Neuronal stem cell (in vitro differentiated cells): ENCODE results near the gene EMC10.

Source experiments
- DNase-seq: peaks from one replicate; pipeline ENCODE4 v3.0.0-alpha.2; 2013; ENCODE audit warnings: low spot score
- H2AFZ ChIP-seq: one replicate; pipeline ENCODE4 v1.6.1; 2013; ENCODE audit warnings: mild to moderate bottlenecking, low read length, inconsistent platforms
- H2AK5ac ChIP-seq: 2 replicates; pipeline ENCODE4 v1.6.1; 2013; ENCODE audit warnings: low read depth, mild to moderate bottlenecking, inconsistent platforms, low read length, moderate library complexity, mixed read lengths
- H2BK120ac ChIP-seq: 2 replicates; pipeline ENCODE4 v1.6.1; 2013; ENCODE audit warnings: low read depth, mild to moderate bottlenecking, inconsistent platforms, low read length, moderate library complexity, mixed read lengths
- H2BK12ac ChIP-seq: one replicate; pipeline ENCODE4 v1.6.1; 2013; ENCODE audit warnings: low read length, inconsistent platforms
- H2BK15ac ChIP-seq: 2 replicates; pipeline ENCODE4 v1.6.1; 2013; ENCODE audit warnings: mild to moderate bottlenecking, low read length, inconsistent platforms, mixed read lengths
- H2BK5ac ChIP-seq: one replicate; pipeline ENCODE4 v1.6.1; 2013; ENCODE audit warnings: inconsistent platforms, mild to moderate bottlenecking, low read length, moderate library complexity
- H3K14ac ChIP-seq: one replicate; pipeline ENCODE4 v1.6.1; 2013; ENCODE audit warnings: low read length, inconsistent platforms
- H3K18ac ChIP-seq: 2 replicates; pipeline ENCODE4 v1.6.1; 2013; ENCODE audit warnings: low read length, inconsistent platforms
- H3K23ac ChIP-seq: 2 replicates; pipeline ENCODE4 v1.6.1; 2013; ENCODE audit warnings: low read depth, mild to moderate bottlenecking, mixed read lengths, low read length, inconsistent platforms; ENCODE audit not compliant: poor library complexity
- H3K27ac ChIP-seq: replicated peaks from 3 replicates; pipeline ENCODE4 v1.5.1; 2013; ENCODE audit warnings: low read length, inconsistent platforms
- H3K27me3 ChIP-seq, 3 experiments: 2 replicates each; pipeline ENCODE4 v1.6.1; 2013; ENCODE audit warnings: low read length in 3 of 3, mild to moderate bottlenecking in 2 of 3, inconsistent platforms in 1 of 3, low read depth in 1 of 3, mixed read lengths in 1 of 3, moderate library complexity in 1 of 3; ENCODE audit not compliant: control insufficient read depth in 3 of 3, insufficient read depth in 3 of 3
- H3K36me3 ChIP-seq, 2 donors: replicated peaks in 1 of 2; 2 replicates each; pipeline ENCODE4 v1.6.1; 2013; ENCODE audit warnings: low read length in 2 of 2; ENCODE audit not compliant: control insufficient read depth in 2 of 2, insufficient read depth in 2 of 2
- H3K4ac ChIP-seq: 2 replicates; pipeline ENCODE4 v1.6.1; 2013; ENCODE audit warnings: inconsistent platforms, mild to moderate bottlenecking, low read length, moderate library complexity
- H3K4me1 ChIP-seq, 2 donors: 1 replicate in 1 of 2; 2 replicates in 1 of 2; pipeline ENCODE4 v1.6.1; 2013; ENCODE audit warnings: low read length in 2 of 2, low read depth in 1 of 2; ENCODE audit not compliant: control insufficient read depth in 2 of 2, insufficient read depth in 1 of 2
- H3K4me2 ChIP-seq: one replicate; pipeline ENCODE4 v1.6.1; 2013; ENCODE audit warnings: mild to moderate bottlenecking, low read length, inconsistent platforms; ENCODE audit not compliant: insufficient read depth, poor library complexity, severe bottlenecking
- H3K4me3 ChIP-seq, 2 donors: 2 replicates each; pipeline ENCODE4 v1.5.1; 2013; ENCODE audit warnings: low read length in 2 of 2, mild to moderate bottlenecking in 2 of 2, inconsistent platforms in 1 of 2, moderate library complexity in 1 of 2
- H3K79me1 ChIP-seq: one replicate; pipeline ENCODE4 v1.6.1; 2013; ENCODE audit warnings: low read depth, mild to moderate bottlenecking, inconsistent platforms, low read length, moderate library complexity
- H3K9ac ChIP-seq: one replicate; pipeline ENCODE4 v1.6.1; 2013; ENCODE audit warnings: mild to moderate bottlenecking, low read depth, low read length, inconsistent platforms; ENCODE audit not compliant: poor library complexity
- H3K9me3 ChIP-seq, 2 donors: replicated peaks in 1 of 2; 2 replicates each; pipeline versions ENCODE3 to v1.6.1; 2013; ENCODE audit warnings: low read length in 2 of 2, mild to moderate bottlenecking in 2 of 2, inconsistent platforms in 1 of 2, low read depth in 1 of 2, mixed read lengths in 1 of 2, moderate library complexity in 1 of 2; ENCODE audit not compliant: control insufficient read depth in 2 of 2, insufficient read depth in 1 of 2
- H4K8ac ChIP-seq: one replicate; pipeline ENCODE4 v1.6.1; 2013; ENCODE audit warnings: low read depth, mild to moderate bottlenecking, inconsistent platforms, low read length, moderate library complexity
- H4K91ac ChIP-seq: one replicate; pipeline ENCODE4 v1.6.1; 2013; ENCODE audit warnings: low read length, low read depth, mild to moderate bottlenecking, inconsistent platforms; ENCODE audit not compliant: poor library complexity
- WGBS, 2 donors: extraction: QIAGEN DNeasy Blood & Tissue Kit; methylation state at CpG; one replicate each; pipeline ENCODE4 v1.1.7; 2013; ENCODE audit warnings: missing lambda C conversion rate in 2 of 2, mixed read lengths in 1 of 2; ENCODE audit not compliant: insufficient read length in 2 of 2, insufficient replicate concordance in 1 of 2; ENCODE audit errors: extremely low coverage in 2 of 2; 5-methylcytosine and 5-hydroxymethylcytosine counted together

Gene EMC10

GRCh38 chr19:50512112-50512998 is 36.0 kb downstream of the EMC10 start:
- Histone ChIP-seq H3K79me1 (no peaks in the 10 kb centered on the region), H2BK15ac (peak overlapping the region; percentile 39), H2AK5ac (peak overlapping the region; percentile 99), H3K9me3 (no peaks in the 10 kb centered on the region), H4K8ac (no peak overlapping the region), H4K91ac (peak overlapping the region; percentile 53), H3K4ac (no peak overlapping the region), H3K14ac (no peak overlapping the region), H3K27me3 (no peaks in the 10 kb centered on the region), H3K4me2 (peak overlapping the region; percentile 18), H3K4me3 (peak overlapping the region in 1 of 2 donors; percentile 57), H3K27ac (no peak overlapping the region), H3K18ac (peak overlapping the region; percentile 91), H3K4me1 (peaks cover 26 to 46% of the 10 kb centered on the region in 2 donors), H2BK12ac (no peak overlapping the region), H3K23ac (peak overlapping the region; percentile 73), H2AFZ (no peak overlapping the region), H2BK5ac (peak overlapping the region; percentile 93), H3K36me3 (peaks cover 4 to 15% of the 10 kb centered on the region in 2 donors), H3K9ac (no peak overlapping the region), H2BK120ac (no peak overlapping the region)
- no CpG with 5 or more reads among the region's 36 CpGs for WGBS, 2 donors
- DNase-seq = no peak

- Histone ChIP-seq H2BK15ac (no peak overlapping the region), H3K23ac (peak overlapping the region; percentile 85), H3K27ac (no peak overlapping the region), H2AK5ac (peak overlapping the region; percentile 94), H3K79me1 (peaks cover 7% of the 10 kb centered on the region), H3K18ac (peak overlapping the region; percentile 5), H3K9ac (peak overlapping the region; percentile 60), H2AFZ (no peak overlapping the region), H2BK120ac (peak overlapping the region; percentile 28), H3K4me2 (no peak overlapping the region), H3K4me3 (no peak overlapping the region), H3K4me1 (peaks cover 26 to 46% of the 10 kb centered on the region in 2 donors), H4K8ac (no peak overlapping the region), H3K27me3 (no peaks in the 10 kb centered on the region), H2BK12ac (no peak overlapping the region), H3K36me3 (peaks cover 12 to 23% of the 10 kb centered on the region in 2 donors), H3K9me3 (peaks cover 0 to 2% of the 10 kb centered on the region in 2 donors), H3K14ac (no peak overlapping the region), H2BK5ac (peak overlapping the region; percentile 93), H4K91ac (no peak overlapping the region), H3K4ac (no peak overlapping the region)
- DNase-seq = no peak
- no CpG with 5 or more reads among the region's 12 CpGs for WGBS, 2 donors
Measured at GRCh38 chr19:50512999-50513745, 36.9 kb downstream of the EMC10 start.

GRCh38 chr19:50513746-50514345 is 37.5 kb downstream of the EMC10 start, which contains the start of gene ASPDH:
TSS of gene ASPDH (minus strand) at chr19:50513913. CDS start at chr19:50513823, 90 bp downstream.
- DNase-seq = no peak
- H3K9ac ChIP-seq = peak within 1 kb of the TSS; percentile 60
- H3K27ac ChIP-seq = peak within 1 kb of the TSS; percentile 10
- no peak within 1 kb of the TSS for H3K4ac ChIP-seq
- no peaks in the 10 kb centered on the region for H3K27me3 ChIP-seq
- H3K4me2 ChIP-seq = no peak within 1 kb of the TSS
- H4K91ac ChIP-seq = no peak within 1 kb of the TSS
- H3K9me3 ChIP-seq = peaks cover 0 to 7% of the 10 kb centered on the region in 2 donors
- H2AFZ ChIP-seq = no peak within 1 kb of the TSS
- no CpG with 5 or more reads among the region's 22 CpGs for WGBS, 2 donors
- peak within 1 kb of the TSS; percentile 61 for H2BK120ac ChIP-seq
- H2AK5ac ChIP-seq = peak within 1 kb of the TSS; percentile 99
- H3K79me1 ChIP-seq = peaks cover 13% of the 10 kb centered on the region
- H4K8ac ChIP-seq = peak within 1 kb of the TSS; percentile 48
- peak within 1 kb of the TSS; percentile 93 for H2BK5ac ChIP-seq
- peaks cover 26 to 41% of the 10 kb centered on the region in 2 donors for H3K4me1 ChIP-seq
- H3K18ac ChIP-seq = peak within 1 kb of the TSS; percentile 94
- H3K14ac ChIP-seq = peak within 1 kb of the TSS; percentile 75
- H3K36me3 ChIP-seq = peaks cover 19 to 30% of the 10 kb centered on the region in 2 donors
- H3K23ac ChIP-seq = peak within 1 kb of the TSS; percentile 85
- peak within 1 kb of the TSS; percentile 58 for H2BK12ac ChIP-seq
- H2BK15ac ChIP-seq = no peak within 1 kb of the TSS
- H3K4me3 ChIP-seq = no peak within 1 kb of the TSS
